Ishikawa (cell line): ENCODE measurements around the gene ABAT.

Experiments used
- CREB1 ChIP-seq: IDR thresholded peaks from 2 replicates; pipeline ENCODE4 v1.6.1; 2012; ENCODE audit warnings: low read depth
- NFIC ChIP-seq: IDR thresholded peaks from 2 replicates; pipeline ENCODE4 v1.6.1; 2012
- TAF1 ChIP-seq: IDR thresholded peaks from 2 replicates; pipeline ENCODE4 v1.6.1; 2012; ENCODE audit warnings: low read depth, mild to moderate bottlenecking
- ZBTB7A ChIP-seq: IDR thresholded peaks from 2 replicates; pipeline ENCODE4 v1.6.1; 2012; ENCODE audit warnings: low read depth

DNA sequence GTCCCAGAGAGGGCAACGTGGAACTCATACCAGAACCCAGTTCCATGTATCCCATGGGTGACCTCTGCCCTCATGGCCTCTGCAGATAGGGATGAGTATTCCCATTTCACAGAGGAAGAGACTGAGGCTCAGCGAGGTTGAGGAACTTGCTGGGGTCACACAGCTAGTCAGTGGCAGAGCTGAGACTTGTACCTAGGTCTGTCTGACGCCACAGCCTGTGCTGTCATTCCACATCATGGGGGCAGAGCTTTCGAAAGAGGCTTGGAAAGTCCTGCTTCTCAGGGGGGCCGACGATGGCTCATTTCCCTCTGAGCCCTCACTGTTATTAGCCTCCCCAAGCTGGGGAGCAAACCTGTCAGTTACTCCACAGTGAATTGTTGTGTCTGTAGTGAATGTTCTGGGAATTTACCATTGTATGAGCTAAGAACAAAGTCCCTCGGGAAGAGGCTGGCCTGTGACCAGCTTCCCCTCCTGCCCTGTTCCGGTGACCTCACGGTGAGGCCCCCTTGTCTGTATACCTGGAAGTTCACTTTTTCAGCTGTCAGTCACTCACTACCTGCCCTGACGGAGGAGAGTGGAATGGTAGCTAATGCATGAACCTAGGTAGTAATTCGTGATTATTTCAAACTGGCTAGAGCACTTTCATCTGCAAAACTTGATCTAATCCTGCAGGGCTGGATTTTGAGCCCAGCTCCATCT is 44.0 kb upstream of the ABAT start:
- no peak for TF ChIP-seq NFIC
- no peak for TF ChIP-seq TAF1
- no peak for TF ChIP-seq ZBTB7A
- TF ChIP-seq CREB1 = no peak
